OCI-LY7 (cell line): Measurements from ENCODE around the gene MGMT. TPM values are rescaled to one million over a fixed set of nuclear protein-coding genes. Genes with fewer than 3 reads are reported as not detected.

ENCODE experiments used
- BruUV-seq: library from RNA; stranded (reverse); fragments of 400-500 nt; replicated peaks from 2 replicates; lab custom pipeline; 2021; lab: Mats Ljungman, UMichigan
- CTCF ChIA-PET: fragments of 300-600 bp; sonication (Branson Sonifier 250); formaldehyde crosslinking; loops from one replicate; lab custom pipeline; 2022; ENCODE audit warnings: antibody characterized with exemption; ENCODE audit not compliant: unreplicated experiment; lab: Charles Lee
- POLR2A ChIA-PET: fragments of 300-600 bp; sonication (Branson Sonifier 250); formaldehyde crosslinking; loops from one replicate; lab custom pipeline; 2022; ENCODE audit warnings: antibody characterized with exemption; lab: Charles Lee
- DNase-seq: peaks from one replicate; pipeline ENCODE4 v3.0.0-alpha.2; 2015; ENCODE audit warnings: low spot score
- H2AFZ ChIP-seq: fragments of 200-600 bp; sonication (generic), shearing (Covaris generic); 2 replicates; pipeline ENCODE4 v1.6.1; 2014; ENCODE audit warnings: mild to moderate bottlenecking, antibody characterized with exemption, low read length, moderate library complexity
- H3K27ac ChIP-seq: fragments of 200-600 bp; sonication (generic); 2 replicates; pipeline ENCODE4 v1.5.1; 2014; ENCODE audit warnings: mixed run types, low read depth, mild to moderate bottlenecking, moderate library complexity, low read length, inconsistent platforms; ENCODE audit not compliant: poor library complexity, severe bottlenecking
- H3K36me3 ChIP-seq: fragments of 200-600 bp; sonication (generic); 2 replicates; pipeline ENCODE4 v1.6.1; 2014; ENCODE audit warnings: mild to moderate bottlenecking, antibody characterized with exemption, low read length, moderate library complexity, mixed read lengths; ENCODE audit not compliant: insufficient read depth
- H3K4me1 ChIP-seq: fragments of 200-600 bp; sonication (generic); 2 replicates; pipeline ENCODE4 v1.5.1; 2014; ENCODE audit warnings: mild to moderate bottlenecking, low read length; ENCODE audit not compliant: insufficient read depth, poor library complexity, severe bottlenecking
- H3K4me2 ChIP-seq: fragments of 200-600 bp; sonication (generic); 2 replicates; pipeline ENCODE4 v1.6.1; 2014; ENCODE audit warnings: mild to moderate bottlenecking, low read length
- H3K4me3 ChIP-seq: fragments of 200-600 bp; sonication (generic); 2 replicates; pipeline ENCODE4 v1.5.1; 2014; ENCODE audit warnings: mild to moderate bottlenecking, low read depth, low read length; ENCODE audit not compliant: poor library complexity, severe bottlenecking
- H3K79me2 ChIP-seq: fragments of 200-600 bp; sonication (generic); 2 replicates; pipeline ENCODE4 v1.6.1; 2016; ENCODE audit warnings: low read depth, mild to moderate bottlenecking, low read length, moderate library complexity, mixed read lengths; ENCODE audit not compliant: insufficient read depth
- H3K9me2 ChIP-seq: fragments of 200-600 bp; sonication (generic); 2 replicates; pipeline ENCODE4 v1.6.1; 2016; ENCODE audit warnings: mild to moderate bottlenecking, low read length, mixed read lengths; ENCODE audit not compliant: insufficient read depth
- H3K9me3 ChIP-seq: fragments of 200-600 bp; sonication (generic); 2 replicates; pipeline ENCODE4 v1.6.1; 2014; ENCODE audit warnings: mild to moderate bottlenecking, mixed run types, low read length, mixed read lengths
- H4K20me1 ChIP-seq: fragments of 200-600 bp; sonication (generic); 2 replicates; pipeline ENCODE4 v1.6.1; 2014; ENCODE audit warnings: mild to moderate bottlenecking, antibody characterized with exemption, low read length, moderate library complexity, mixed read lengths; ENCODE audit not compliant: insufficient read depth
- EZH2phosphoT487 ChIP-seq: fragments of 200-600 bp; sonication (generic); IDR thresholded peaks from 2 replicates; pipeline ENCODE4 v1.6.1; 2018; ENCODE audit warnings: low read depth, borderline replicate concordance, mild to moderate bottlenecking, mixed run types, antibody characterized with exemption, low read length, moderate library complexity, mixed read lengths
- intact Hi-C: fragments of 100-400 bp; cut with micrococcal nuclease; formaldehyde crosslinking; loops from one replicate; pipeline ENCODE4 v1.10.0; 2022; ENCODE audit not compliant: unreplicated experiment
- total RNA-seq, 2 experiments: library from RNA; depleted of rRNA in 1 of 2; stranded (reverse); fragments of >200 nt in 1 of 2; shearing (Covaris generic) in 1 of 2; gene quantifications; 2 replicates each; pipeline ENCODE4 v1.2.3, GENCODE V29; 2014 to 2022
- TF ChIP-seq, protein P1 (sequence below): fragments of 200-600 bp; sonication (generic); conservative IDR thresholded peaks from 2 replicates; pipeline ENCODE4 v1.5.1; 2014; ENCODE audit warnings: mild to moderate bottlenecking, antibody characterized with exemption, low read length, moderate library complexity, mixed read lengths

Gene MGMT
- total RNA-seq, 2 experiments from 2014 or later, result 19.7 to 25.0 TPM

DNA sequence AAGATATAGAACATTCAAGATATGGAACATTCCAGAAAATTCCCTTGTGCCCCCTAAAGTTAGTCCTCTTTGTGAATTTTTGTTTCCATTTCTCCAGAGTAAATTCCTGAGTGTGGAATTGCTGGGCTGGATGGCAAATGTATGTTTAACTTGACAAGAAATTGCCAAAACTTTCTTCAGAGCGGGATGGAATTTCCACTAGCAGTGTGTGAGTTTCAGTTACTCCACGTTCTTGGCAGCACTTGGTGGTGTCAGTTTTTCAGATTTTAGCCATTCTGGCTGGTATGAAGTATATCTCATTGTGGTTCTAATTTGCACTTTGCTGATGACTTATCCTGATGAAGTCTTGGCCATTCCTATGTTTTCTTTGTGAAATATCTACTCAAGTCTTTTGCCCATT, 71.2 kb downstream of the MGMT start:
- H4K20me1 ChIP-seq, result no peaks in the 10 kb centered on the region
- no TSS peak for BruUV-seq
- POLR2A ChIA-PET, result no interaction called here

DNA sequence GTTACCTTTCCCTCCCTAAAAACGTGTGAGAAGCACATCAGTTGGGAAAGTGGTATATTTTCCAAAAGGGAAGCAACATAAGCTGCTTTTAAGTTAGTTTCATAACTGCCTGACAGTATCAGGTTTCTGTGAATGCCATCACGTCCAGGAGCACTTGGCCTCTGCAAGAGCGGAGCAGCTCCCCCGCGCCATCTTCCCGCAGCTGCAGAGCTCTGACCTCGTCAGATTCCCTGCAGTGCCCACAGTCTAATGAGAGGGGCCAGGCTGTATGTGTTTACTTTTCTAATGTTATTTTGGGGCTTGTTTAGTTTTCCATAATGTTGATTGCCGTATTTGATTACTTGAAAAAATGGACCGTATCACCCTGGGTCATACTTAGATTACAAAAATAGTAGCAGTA, 74.2 kb downstream of the MGMT start:
- no peaks in the 10 kb centered on the region for H3K79me2 ChIP-seq
- H3K9me2 ChIP-seq, result no peaks in the 10 kb centered on the region
- TF ChIP-seq EZH2phosphoT487, result no peak
- TF ChIP-seq, protein P1, sequence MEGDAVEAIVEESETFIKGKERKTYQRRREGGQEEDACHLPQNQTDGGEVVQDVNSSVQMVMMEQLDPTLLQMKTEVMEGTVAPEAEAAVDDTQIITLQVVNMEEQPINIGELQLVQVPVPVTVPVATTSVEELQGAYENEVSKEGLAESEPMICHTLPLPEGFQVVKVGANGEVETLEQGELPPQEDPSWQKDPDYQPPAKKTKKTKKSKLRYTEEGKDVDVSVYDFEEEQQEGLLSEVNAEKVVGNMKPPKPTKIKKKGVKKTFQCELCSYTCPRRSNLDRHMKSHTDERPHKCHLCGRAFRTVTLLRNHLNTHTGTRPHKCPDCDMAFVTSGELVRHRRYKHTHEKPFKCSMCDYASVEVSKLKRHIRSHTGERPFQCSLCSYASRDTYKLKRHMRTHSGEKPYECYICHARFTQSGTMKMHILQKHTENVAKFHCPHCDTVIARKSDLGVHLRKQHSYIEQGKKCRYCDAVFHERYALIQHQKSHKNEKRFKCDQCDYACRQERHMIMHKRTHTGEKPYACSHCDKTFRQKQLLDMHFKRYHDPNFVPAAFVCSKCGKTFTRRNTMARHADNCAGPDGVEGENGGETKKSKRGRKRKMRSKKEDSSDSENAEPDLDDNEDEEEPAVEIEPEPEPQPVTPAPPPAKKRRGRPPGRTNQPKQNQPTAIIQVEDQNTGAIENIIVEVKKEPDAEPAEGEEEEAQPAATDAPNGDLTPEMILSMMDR, result no peak
- intact Hi-C loops, result no loop called here
- H3K4me1 ChIP-seq, result no peaks in the 10 kb centered on the region
- H3K27ac ChIP-seq, result no peak overlapping the region
- H2AFZ ChIP-seq, result no peak overlapping the region
- ChIA-PET POLR2A (no interaction called here), CTCF (no interaction called here)
- H4K20me1 ChIP-seq, result no peaks in the 10 kb centered on the region
- H3K4me2 ChIP-seq, result no peak overlapping the region
- no TSS peak for BruUV-seq
- no peaks in the 10 kb centered on the region for H3K36me3 ChIP-seq
- DNase-seq, result no peak
- no peaks in the 10 kb centered on the region for H3K9me3 ChIP-seq
- no peak overlapping the region for H3K4me3 ChIP-seq

More for the DNA sequence above, 71.2 kb downstream of the MGMT start:
- TF ChIP-seq EZH2phosphoT487, result no peak
- H3K27ac ChIP-seq, result no peak overlapping the region
- no peak overlapping the region for H3K4me2 ChIP-seq
- H3K4me3 ChIP-seq, result no peak overlapping the region
- no peaks in the 10 kb centered on the region for H3K79me2 ChIP-seq
- H3K9me3 ChIP-seq, result no peaks in the 10 kb centered on the region
- no peaks in the 10 kb centered on the region for H3K4me1 ChIP-seq
- no peak for DNase-seq
- H3K9me2 ChIP-seq, result no peaks in the 10 kb centered on the region
- H2AFZ ChIP-seq, result no peak overlapping the region
- intact Hi-C loops, result no loop called here
- CTCF ChIA-PET, result no interaction called here
- no peaks in the 10 kb centered on the region for H3K36me3 ChIP-seq

DNA sequence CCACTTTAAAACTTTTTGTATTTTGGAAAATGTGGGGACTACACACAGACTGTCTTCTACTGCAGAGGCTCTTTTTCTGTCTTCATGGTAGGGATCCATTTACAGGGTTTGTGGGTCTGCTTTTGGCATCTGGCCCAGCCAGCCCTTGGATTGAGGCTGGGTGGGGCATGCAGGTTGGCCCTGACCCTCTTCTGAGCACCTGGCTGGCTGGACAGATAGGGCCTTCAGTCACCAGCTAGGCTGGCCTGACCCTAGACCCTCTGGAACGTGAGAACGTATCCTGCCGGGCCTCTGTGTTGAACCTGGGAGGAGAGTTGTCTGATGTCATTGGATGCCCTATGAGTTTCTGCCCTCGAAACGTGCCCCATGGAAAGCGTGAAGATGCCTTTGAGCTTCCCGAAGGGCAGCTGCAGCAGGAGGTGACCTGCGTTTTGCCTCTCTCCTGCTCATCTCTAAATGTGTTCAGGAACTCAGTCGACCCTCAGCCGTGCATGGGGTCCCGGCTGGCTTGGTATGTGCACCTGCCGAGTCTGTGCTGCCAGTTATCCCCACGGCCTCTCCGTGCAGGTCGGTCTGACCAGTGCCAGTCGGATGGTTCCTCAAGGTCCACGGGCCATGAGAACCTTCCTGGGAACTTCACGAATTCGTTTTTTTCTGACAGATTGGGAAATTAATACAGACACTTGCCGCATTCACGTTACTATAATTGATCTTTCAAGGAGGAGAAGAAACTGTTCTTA, 74.9 kb downstream of the MGMT start:
- no peaks in the 10 kb centered on the region for H3K9me2 ChIP-seq
- intact Hi-C loops, result no loop called here
- TF ChIP-seq, protein P1, result no peak
- no peak for TF ChIP-seq EZH2phosphoT487
- H3K27ac ChIP-seq, result no peak overlapping the region
- no peaks in the 10 kb centered on the region for H4K20me1 ChIP-seq
- no peak for DNase-seq
- no peaks in the 10 kb centered on the region for H3K36me3 ChIP-seq
- H2AFZ ChIP-seq, result no peak overlapping the region
- H3K4me2 ChIP-seq, result no peak overlapping the region
- BruUV-seq, result no TSS peak
- H3K4me1 ChIP-seq, result no peaks in the 10 kb centered on the region
- ChIA-PET POLR2A (no interaction called here), CTCF (no interaction called here)
- H3K4me3 ChIP-seq, result no peak overlapping the region
- no peaks in the 10 kb centered on the region for H3K9me3 ChIP-seq
- no peaks in the 10 kb centered on the region for H3K79me2 ChIP-seq
